H1 (cell line): ENCODE measurements around the gene USB1. TPM values are rescaled to one million over a fixed set of nuclear protein-coding genes. Genes with fewer than 3 reads are reported as not detected.

Source experiments
- CTCF ChIA-PET: fragments of 300-600 bp; sonication (Branson Sonifier 250); formaldehyde crosslinking; loops from one replicate; lab custom pipeline; 2021; ENCODE audit not compliant: partially characterized antibody; lab: Charles Lee
- POLR2A ChIA-PET: fragments of 300-600 bp; sonication (Branson Sonifier 250); formaldehyde crosslinking; loops from one replicate; lab custom pipeline; 2021; ENCODE audit warnings: inconsistent platforms; ENCODE audit not compliant: partially characterized antibody; lab: Charles Lee
- DNase-seq, 2 experiments: peaks; one replicate each; pipeline versions ENCODE4 v3.0.0 to v3.0.0-alpha.2; 2010 to 2022; ENCODE audit warnings: low spot score in 2 of 2, low read depth in 1 of 2, mixed read lengths in 1 of 2
- FAIRE-seq: peaks from 2 replicates; lab custom pipeline; 2011; peaks lifted over from hg19 to GRCh38; lab: Jason Lieb, UNC
- H2AFZ ChIP-seq: 2 replicates; pipeline ENCODE4 v1.8.1; 2012; ENCODE audit warnings: low read length, inconsistent platforms
- H2AK5ac ChIP-seq: 2 replicates; pipeline ENCODE4 v1.6.1; 2013; ENCODE audit warnings: low read depth, low read length
- H2BK120ac ChIP-seq: replicated peaks from 2 replicates; pipeline ENCODE3; 2013; ENCODE audit warnings: low read depth, low read length, inconsistent platforms
- H2BK12ac ChIP-seq: 2 replicates; pipeline ENCODE4 v1.6.1; 2013; ENCODE audit warnings: low read depth, low read length
- H2BK15ac ChIP-seq: 2 replicates; pipeline ENCODE4 v1.6.1; 2013; ENCODE audit warnings: low read length
- H2BK20ac ChIP-seq: 2 replicates; pipeline ENCODE4 v1.6.1; 2013; ENCODE audit warnings: low read length
- H2BK5ac ChIP-seq: 2 replicates; pipeline ENCODE4 v1.6.1; 2013; ENCODE audit warnings: low read depth, low read length
- H3K14ac ChIP-seq: 2 replicates; pipeline ENCODE4 v1.6.1; 2013; ENCODE audit warnings: inconsistent platforms; ENCODE audit not compliant: insufficient read length
- H3K18ac ChIP-seq: 2 replicates; pipeline ENCODE4 v1.6.1; 2013; ENCODE audit warnings: low read length; ENCODE audit errors: extremely low read depth
- H3K23ac ChIP-seq: 2 replicates; pipeline ENCODE4 v1.6.1; 2013; ENCODE audit warnings: inconsistent platforms; ENCODE audit not compliant: insufficient read length
- H3K23me2 ChIP-seq: 2 replicates; pipeline ENCODE4 v1.6.1; 2013; ENCODE audit warnings: low read depth, low read length
- H3K27ac ChIP-seq: 2 replicates; pipeline ENCODE4 v1.6.1; 2011; ENCODE audit warnings: low read depth, low read length, inconsistent platforms
- H3K27me3 ChIP-seq, 4 experiments: replicated peaks in 1 of 4; 1 replicate in 1 of 4; 2 replicates in 3 of 4; pipeline versions ENCODE4 v1.6.1 to v1.8.1; 2011 to 2013; ENCODE audit warnings: low read length in 3 of 4, mild to moderate bottlenecking in 3 of 4, inconsistent platforms in 2 of 4, mixed read lengths in 2 of 4, moderate library complexity in 1 of 4; ENCODE audit not compliant: control insufficient read depth in 3 of 4, insufficient read depth in 3 of 4; ENCODE audit errors: extremely low read depth in 1 of 4
- H3K36me3 ChIP-seq, 4 experiments: 2 replicates each; pipeline versions ENCODE4 v1.6.1 to v1.8.1; 2011 to 2013; ENCODE audit warnings: mild to moderate bottlenecking in 4 of 4, low read length in 3 of 4, moderate library complexity in 2 of 4, control low read depth in 1 of 4, inconsistent platforms in 1 of 4; ENCODE audit not compliant: insufficient read depth in 4 of 4, control insufficient read depth in 2 of 4
- H3K4ac ChIP-seq: replicated peaks from 2 replicates; pipeline ENCODE3; 2013; ENCODE audit warnings: low read length, low read depth, mixed read lengths, inconsistent platforms; ENCODE audit not compliant: insufficient read length
- H3K4me1 ChIP-seq, 4 experiments: replicated peaks in 1 of 4; 1 replicate in 1 of 4; 2 replicates in 3 of 4; pipeline versions ENCODE4 v1.6.1 to v1.8.1; 2011 to 2013; ENCODE audit warnings: low read length in 3 of 4, inconsistent platforms in 2 of 4, mixed read lengths in 1 of 4; ENCODE audit not compliant: insufficient read depth in 4 of 4, control insufficient read depth in 3 of 4
- H3K4me2 ChIP-seq, 2 experiments: 2 replicates each; pipeline versions ENCODE4 v1.6.1 to v1.8.1; 2011 to 2013; ENCODE audit warnings: low read depth in 2 of 2, low read length in 2 of 2, control low read depth in 1 of 2, inconsistent platforms in 1 of 2, mild to moderate bottlenecking in 1 of 2; ENCODE audit not compliant: insufficient read depth in 1 of 2
- H3K4me3 ChIP-seq, 4 experiments: fragments of 200-600, 300-600 bp in 1 of 4; sonication (generic), shearing (Covaris generic), sonication (Bioruptor Twin) in 1 of 4; 2 replicates each; pipeline versions ENCODE4 v1.5.1 to v1.8.1; 2011 to 2016; ENCODE audit warnings: low read length in 4 of 4, low read depth in 3 of 4, control low read depth in 2 of 4, inconsistent platforms in 2 of 4, mild to moderate bottlenecking in 2 of 4, mixed read lengths in 1 of 4, moderate library complexity in 1 of 4; ENCODE audit not compliant: insufficient read depth in 2 of 4; ENCODE audit errors: extremely low read depth in 1 of 4
- H3K56ac ChIP-seq: replicated peaks from 2 replicates; pipeline ENCODE3; 2013; ENCODE audit warnings: low read depth, mild to moderate bottlenecking, mixed read lengths, low read length, inconsistent platforms; ENCODE audit not compliant: insufficient read length
- H3K79me1 ChIP-seq: 2 replicates; pipeline ENCODE4 v1.6.1; 2013; ENCODE audit warnings: low read depth, low read length, control low read depth
- H3K79me2 ChIP-seq, 2 experiments: 2 replicates each; pipeline versions ENCODE4 v1.6.1 to v1.8.1; 2012 to 2013; ENCODE audit warnings: low read length in 2 of 2, mild to moderate bottlenecking in 2 of 2, inconsistent platforms in 1 of 2; ENCODE audit not compliant: insufficient read depth in 2 of 2, control insufficient read depth in 1 of 2
- H3K9ac ChIP-seq, 4 experiments: replicated peaks in 1 of 4; 1 replicate in 1 of 4; 2 replicates in 3 of 4; pipeline versions ENCODE4 v1.6.1 to v1.8.1; 2011 to 2013; ENCODE audit warnings: low read depth in 3 of 4, low read length in 3 of 4, control low read depth in 2 of 4, mild to moderate bottlenecking in 2 of 4, moderate library complexity in 2 of 4, inconsistent platforms in 1 of 4; ENCODE audit errors: extremely low read depth in 1 of 4
- H3K9me3 ChIP-seq, 2 experiments: 2 replicates each; pipeline versions ENCODE4 v1.6.1 to v1.8.1; 2012 to 2013; ENCODE audit warnings: mild to moderate bottlenecking in 2 of 2, moderate library complexity in 2 of 2, control low read depth in 1 of 2, inconsistent platforms in 1 of 2, low read depth in 1 of 2, low read length in 1 of 2, mixed read lengths in 1 of 2; ENCODE audit not compliant: insufficient read depth in 2 of 2
- H4K20me1 ChIP-seq, 2 experiments: replicated peaks in 1 of 2; 2 replicates each; pipeline versions ENCODE3 to v1.8.1; 2011 to 2013; ENCODE audit warnings: inconsistent platforms in 2 of 2, low read length in 2 of 2, mild to moderate bottlenecking in 1 of 2; ENCODE audit not compliant: insufficient read depth in 2 of 2, control insufficient read depth in 1 of 2
- H4K5ac ChIP-seq: 2 replicates; pipeline ENCODE4 v1.6.1; 2013; ENCODE audit warnings: low read length, low read depth, mixed read lengths, inconsistent platforms; ENCODE audit not compliant: insufficient read length
- H4K8ac ChIP-seq: 2 replicates; pipeline ENCODE4 v1.8.0; 2013; ENCODE audit warnings: mild to moderate bottlenecking, moderate library complexity, low read length, inconsistent platforms; ENCODE audit not compliant: insufficient read depth; ENCODE audit errors: extremely low read depth
- H4K91ac ChIP-seq: replicated peaks from 2 replicates; pipeline ENCODE3; 2013; ENCODE audit warnings: low read length, mixed read lengths, inconsistent platforms; ENCODE audit not compliant: insufficient read length
- ATF2 ChIP-seq: IDR thresholded peaks from 2 replicates; pipeline ENCODE4 v1.6.1; 2012; ENCODE audit warnings: low read length, inconsistent platforms
- BACH1 ChIP-seq: IDR thresholded peaks from 2 replicates; pipeline ENCODE4 v1.6.1; 2012; ENCODE audit warnings: low read length, improper control_type of control experiment
- E2F6 ChIP-seq: IDR thresholded peaks from 2 replicates; pipeline ENCODE4 v1.6.1; 2012; ENCODE audit warnings: inconsistent platforms
- FOSL1 ChIP-seq: IDR thresholded peaks from 2 replicates; pipeline ENCODE4 v1.6.1; 2011; ENCODE audit warnings: mild to moderate bottlenecking, low read depth, low read length, moderate library complexity; ENCODE audit not compliant: insufficient read depth
- HDAC2 ChIP-seq, 2 experiments: fragments of 300-600 bp in 1 of 2; sonication (generic) in 1 of 2; IDR thresholded peaks; 2 replicates each; pipeline ENCODE4 v1.6.1; 2011 to 2012; ENCODE audit warnings: low read depth in 2 of 2, low read length in 2 of 2, mild to moderate bottlenecking in 2 of 2, moderate library complexity in 2 of 2, borderline replicate concordance in 1 of 2, inconsistent platforms in 1 of 2
- KDM1A ChIP-seq: fragments of 200-600, 300-600 bp; sonication (generic); IDR thresholded peaks from 2 replicates; pipeline ENCODE4 v1.7.1; 2016; ENCODE audit warnings: mild to moderate bottlenecking, low read length, borderline replicate concordance
- KDM4A ChIP-seq: IDR thresholded peaks from one replicate; pipeline ENCODE4 v1.7.1; 2012; ENCODE audit warnings: low read depth, mild to moderate bottlenecking, moderate library complexity, low read length, inconsistent platforms; ENCODE audit not compliant: severe bottlenecking
- PHF8 ChIP-seq: fragments of 200-600 bp; sonication (generic); conservative IDR thresholded peaks from 2 replicates; pipeline ENCODE4 v1.7.1; 2012; ENCODE audit warnings: low read depth, mild to moderate bottlenecking, inconsistent platforms, low read length, moderate library complexity
- RXRA ChIP-seq: IDR thresholded peaks from 2 replicates; pipeline ENCODE4 v1.6.1; 2011; ENCODE audit warnings: low read depth, mild to moderate bottlenecking, low read length, moderate library complexity; ENCODE audit not compliant: insufficient read depth
- TEAD4 ChIP-seq: IDR thresholded peaks from 2 replicates; pipeline ENCODE4 v1.6.1; 2012; ENCODE audit warnings: low read depth, low read length, inconsistent platforms, mixed read lengths
- WGBS, 2 experiments: shearing (Covaris generic) in 1 of 2; methylation state at CpG; one replicate each; pipeline versions ENCODE4 v1.1.6 to v1.1.7; 2013 to 2015; ENCODE audit warnings: low lambda C conversion rate in 2 of 2, mixed read lengths in 2 of 2, inconsistent platforms in 1 of 2, low coverage in 1 of 2, missing lambda C conversion rate in 1 of 2; ENCODE audit not compliant: insufficient replicate concordance in 2 of 2, insufficient coverage in 1 of 2, insufficient read length in 1 of 2; ENCODE audit errors: extremely low coverage in 1 of 2, missing lambda C conversion rate in 1 of 2; 5-methylcytosine and 5-hydroxymethylcytosine counted together
- polyA plus RNA-seq, 7 experiments: library from polyadenylated mRNA; depleted of rRNA in 3 of 7; stranded (reverse) in 5 of 7; unstranded in 2 of 7; fragments of >200 nt in 5 of 7; fragments of 200-250 nt in 2 of 7; gene quantifications; 1 replicate in 5 of 7; 2 replicates in 1 of 7; 4 replicates in 1 of 7; pipeline versions ENCODE4 v1.2.1 to v1.2.3, GENCODE V29; 2011 to 2013; ENCODE audit warnings: missing spikeins in 2 of 7, mixed read lengths in 2 of 7
- total RNA-seq: library from RNA; stranded (reverse); fragmentation: NEBNext Ultra II Directional; extraction: Animal tissue kit (Norgen Biotek cat#: 25700); gene quantifications from 2 replicates; pipeline ENCODE4 v1.2.1, GENCODE V29; 2021

USB1 gene
- total and polyA plus RNA-seq, 2 of the 8 experiments (the other 6 are each of a cell fraction or from before 2014, with no cell fraction given): 65.4 to 75.9 TPM

GRCh38 chr16:58034128-58034685, 33.0 kb downstream of the USB1 start:
- Histone ChIP-seq H3K27me3 (no peaks in the 10 kb centered on the region), H2BK120ac (no peak overlapping the region), H3K4me3 (no peak overlapping the region), H2AK5ac (no peak overlapping the region), H2BK15ac (no peak overlapping the region), H3K27ac (no peak overlapping the region), H2BK20ac (no peak overlapping the region), H4K5ac (no peak overlapping the region), H3K36me3 (peaks cover 2 to 11% (median 4%) of the 10 kb centered on the region in 4 experiments; a peak in 5 of 8 replicates), H4K20me1 (peaks cover 10 to 35% of the 10 kb centered on the region in 2 experiments), H3K56ac (no peak overlapping the region), H3K23ac (no peak overlapping the region), H3K79me2 (peaks cover 0 to 39% of the 10 kb centered on the region in 2 experiments; a peak in 2 of 4 replicates), H3K79me1 (peaks cover 25% of the 10 kb centered on the region), H3K14ac (no peak overlapping the region), H4K8ac (no peak overlapping the region), H3K4me1 (peaks cover 0 to 9% (median 5%) of the 10 kb centered on the region in 4 experiments; a peak in 4 of 7 replicates), H3K9me3 (no peaks in the 10 kb centered on the region), H3K23me2 (0 out of 2 replicates have a peak, but pooled peaks cover 3% of the 10 kb centered on the region), H2BK12ac (no peak overlapping the region), H3K4ac (no peak overlapping the region), H4K91ac (no peak overlapping the region), H3K18ac (no peak overlapping the region), H3K4me2 (no peak overlapping the region), H2AFZ (no peak overlapping the region), H2BK5ac (no peak overlapping the region), H3K9ac (no peak overlapping the region)
- WGBS, 2 experiments: 80% methylated on average over 9 of the region's 14 CpGs; no CpG with 5 or more reads in 1 of the 2 experiments
- ChIA-PET POLR2A (interaction anchor here (1.0 to 1.1 kb wide), 2 partner anchors 8 to 18 kb away, joined by 3 to 4 read pairs; partner anchors contain the start of gene MMP15), CTCF (interaction anchor here (0.5 to 19.9 kb wide), 14 partner anchors 10 to 516 kb away, joined by 3 to 362 read pairs (median 7); partner anchors contain the start of gene CFAP20)
- FAIRE-seq (no peak), DNase-seq (no peak)
- no peak for TF ChIP-seq E2F6
- TF ChIP-seq BACH1: no peak
- no peak for TF ChIP-seq KDM4A
- no peak for TF ChIP-seq HDAC2 (IDR thresholded peaks at IDR 0.05; ENCODE audit: borderline replicate concordance in 1 of 2, low read depth in 2 of 2, low read length in 2 of 2)
- no peak for TF ChIP-seq FOSL1
- no peak for TF ChIP-seq ATF2
- no peak for TF ChIP-seq RXRA
- TF ChIP-seq TEAD4: no peak
- TF ChIP-seq KDM1A: no peak
- no peak for TF ChIP-seq PHF8
